Ascending aorta (tissue), 2 donors: ENCODE measurements around the gene SULT1B1. TPM values are rescaled to one million over a fixed set of nuclear protein-coding genes. Genes with fewer than 3 reads are reported as not detected.

Experiments used
- DNase-seq, 2 donors: peaks; one replicate each; pipeline ENCODE4 v3.0.0-alpha.2; 2019; ENCODE audit warnings: low spot score in 2 of 2
- H3K27ac ChIP-seq, 2 donors: fragments of 200-600 bp; sonication (generic); one replicate each; pipeline ENCODE4 v1.5.1; 2016 to 2017; ENCODE audit warnings: mild to moderate bottlenecking in 1 of 2
- H3K27me3 ChIP-seq: fragments of 200-600 bp; sonication (generic); one replicate; pipeline ENCODE4 v1.5.1; 2017
- H3K36me3 ChIP-seq, 2 donors: fragments of 200-600 bp; sonication (generic); one replicate each; pipeline ENCODE4 v1.5.1; 2016
- H3K4me1 ChIP-seq, 2 donors: fragments of 200-600 bp; sonication (generic); one replicate each; pipeline ENCODE4 v1.5.1; 2016 to 2017; ENCODE audit warnings: mild to moderate bottlenecking in 1 of 2
- H3K4me3 ChIP-seq, 2 donors: fragments of 200-600 bp; sonication (generic); one replicate each; pipeline ENCODE4 v1.5.1; 2016 to 2017; ENCODE audit warnings: mild to moderate bottlenecking in 1 of 2
- H3K9me3 ChIP-seq, 2 donors: fragments of 200-600 bp; sonication (generic); one replicate each; pipeline ENCODE4 v1.5.1; 2016
- intact Hi-C: fragments of 100-400 bp; cut with DNase I; formaldehyde crosslinking; loops from one replicate; pipeline ENCODE4 v1.15.1; 2023
- total RNA-seq: library from RNA; depleted of rRNA; stranded (reverse); fragments of >200 nt; gene quantifications from one replicate; pipeline ENCODE4 v1.1.0, GENCODE V29; 2016
- TF ChIP-seq, protein P1 (sequence below), 3 experiments: fragments of 200-600 bp in 2 of 3; fragments of 450-650 bp in 1 of 3; sonication (generic) in 2 of 3; IDR thresholded peaks; one replicate each; pipeline ENCODE4 v1.5.1; 2016 to 2019; ENCODE audit warnings: antibody characterized with exemption in 3 of 3, mild to moderate bottlenecking in 1 of 3, moderate library complexity in 1 of 3

The SULT1B1 gene
- total RNA-seq, 1 donor from 2014 or later, result 0.96 TPM

DNA sequence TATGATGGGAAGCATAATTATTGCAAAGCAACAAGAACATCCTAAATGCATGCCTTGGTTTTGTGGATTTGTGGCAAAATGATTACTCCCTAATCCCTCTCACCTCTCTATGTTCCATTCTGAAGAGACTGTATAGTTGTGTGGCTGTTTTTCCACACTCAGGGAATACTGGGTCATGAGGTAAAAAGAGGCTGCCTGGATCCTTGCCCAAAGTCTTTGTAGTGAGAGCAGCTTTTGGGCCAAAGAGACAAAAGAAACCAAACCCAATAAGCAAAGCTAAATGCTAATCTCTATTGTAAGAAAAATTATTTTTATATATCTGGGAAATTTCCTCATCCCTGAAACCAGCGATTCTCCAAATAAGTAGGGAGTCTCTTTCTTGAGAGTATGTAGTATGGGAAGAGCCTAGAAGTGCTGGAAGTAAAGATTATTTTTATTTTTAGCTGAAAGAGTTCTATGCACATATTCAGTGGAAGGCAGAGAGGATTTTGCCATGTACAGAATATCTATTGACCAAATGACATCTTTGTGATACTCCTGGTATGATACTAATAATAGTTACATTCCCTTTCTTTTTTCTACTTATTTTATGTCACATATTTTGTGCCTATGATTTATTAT, 24.9 kb upstream of the SULT1B1 start:
- intact Hi-C loops, result no loop called here
- Histone ChIP-seq H3K36me3 (no peaks in the 10 kb centered on the region), H3K27ac (no peak overlapping the region), H3K27me3 (no peaks in the 10 kb centered on the region), H3K9me3 (no peaks in the 10 kb centered on the region), H3K4me3 (no peak overlapping the region), H3K4me1 (no peaks in the 10 kb centered on the region)
- no peak for DNase-seq
- TF ChIP-seq, protein P1, sequence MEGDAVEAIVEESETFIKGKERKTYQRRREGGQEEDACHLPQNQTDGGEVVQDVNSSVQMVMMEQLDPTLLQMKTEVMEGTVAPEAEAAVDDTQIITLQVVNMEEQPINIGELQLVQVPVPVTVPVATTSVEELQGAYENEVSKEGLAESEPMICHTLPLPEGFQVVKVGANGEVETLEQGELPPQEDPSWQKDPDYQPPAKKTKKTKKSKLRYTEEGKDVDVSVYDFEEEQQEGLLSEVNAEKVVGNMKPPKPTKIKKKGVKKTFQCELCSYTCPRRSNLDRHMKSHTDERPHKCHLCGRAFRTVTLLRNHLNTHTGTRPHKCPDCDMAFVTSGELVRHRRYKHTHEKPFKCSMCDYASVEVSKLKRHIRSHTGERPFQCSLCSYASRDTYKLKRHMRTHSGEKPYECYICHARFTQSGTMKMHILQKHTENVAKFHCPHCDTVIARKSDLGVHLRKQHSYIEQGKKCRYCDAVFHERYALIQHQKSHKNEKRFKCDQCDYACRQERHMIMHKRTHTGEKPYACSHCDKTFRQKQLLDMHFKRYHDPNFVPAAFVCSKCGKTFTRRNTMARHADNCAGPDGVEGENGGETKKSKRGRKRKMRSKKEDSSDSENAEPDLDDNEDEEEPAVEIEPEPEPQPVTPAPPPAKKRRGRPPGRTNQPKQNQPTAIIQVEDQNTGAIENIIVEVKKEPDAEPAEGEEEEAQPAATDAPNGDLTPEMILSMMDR (IDR thresholded peaks at IDR 0.05), result no peak

DNA sequence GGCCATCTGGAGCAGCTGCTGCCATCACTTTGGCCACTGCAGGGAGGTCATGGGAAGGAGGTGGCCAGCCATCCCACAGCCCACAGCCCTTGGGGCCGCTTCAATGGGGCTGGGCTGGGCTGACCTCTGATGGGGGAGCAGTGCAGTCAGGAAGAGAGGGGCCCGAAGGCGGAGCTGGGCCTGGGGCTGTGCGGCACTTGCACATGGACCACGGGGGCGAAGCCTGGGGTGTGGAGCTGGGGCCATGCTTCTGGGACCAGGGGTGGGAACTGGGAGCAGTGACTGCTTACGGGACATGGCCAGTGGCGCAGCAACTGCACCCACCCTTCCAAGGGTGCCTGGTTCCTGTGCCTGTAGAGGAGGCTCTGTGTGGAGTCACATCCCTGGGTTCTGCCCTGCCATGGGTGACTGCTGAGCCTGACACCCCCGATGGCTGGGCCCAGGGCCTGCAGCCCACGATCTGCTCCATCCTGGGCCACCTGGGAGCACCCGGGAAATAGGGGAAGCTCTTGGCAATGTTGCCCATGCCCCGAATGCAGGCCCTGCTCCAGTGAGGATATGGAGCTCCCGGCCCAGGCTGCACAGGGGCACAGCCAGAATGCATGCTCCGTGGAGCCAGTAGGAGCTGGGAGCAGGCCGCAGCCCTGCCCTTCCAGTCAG, 22.4 kb upstream of the SULT1B1 start:
- DNase-seq, result no peak
- no peaks in the 10 kb centered on the region for H3K36me3 ChIP-seq
- intact Hi-C loops, result no loop called here
- H3K27ac ChIP-seq, result no peak overlapping the region
- H3K4me1 ChIP-seq, result no peaks in the 10 kb centered on the region
- H3K9me3 ChIP-seq, result no peaks in the 10 kb centered on the region
- H3K27me3 ChIP-seq, result no peaks in the 10 kb centered on the region
- no peak overlapping the region for H3K4me3 ChIP-seq
- TF ChIP-seq, protein P1 (IDR thresholded peaks at IDR 0.05), result no peak

DNA sequence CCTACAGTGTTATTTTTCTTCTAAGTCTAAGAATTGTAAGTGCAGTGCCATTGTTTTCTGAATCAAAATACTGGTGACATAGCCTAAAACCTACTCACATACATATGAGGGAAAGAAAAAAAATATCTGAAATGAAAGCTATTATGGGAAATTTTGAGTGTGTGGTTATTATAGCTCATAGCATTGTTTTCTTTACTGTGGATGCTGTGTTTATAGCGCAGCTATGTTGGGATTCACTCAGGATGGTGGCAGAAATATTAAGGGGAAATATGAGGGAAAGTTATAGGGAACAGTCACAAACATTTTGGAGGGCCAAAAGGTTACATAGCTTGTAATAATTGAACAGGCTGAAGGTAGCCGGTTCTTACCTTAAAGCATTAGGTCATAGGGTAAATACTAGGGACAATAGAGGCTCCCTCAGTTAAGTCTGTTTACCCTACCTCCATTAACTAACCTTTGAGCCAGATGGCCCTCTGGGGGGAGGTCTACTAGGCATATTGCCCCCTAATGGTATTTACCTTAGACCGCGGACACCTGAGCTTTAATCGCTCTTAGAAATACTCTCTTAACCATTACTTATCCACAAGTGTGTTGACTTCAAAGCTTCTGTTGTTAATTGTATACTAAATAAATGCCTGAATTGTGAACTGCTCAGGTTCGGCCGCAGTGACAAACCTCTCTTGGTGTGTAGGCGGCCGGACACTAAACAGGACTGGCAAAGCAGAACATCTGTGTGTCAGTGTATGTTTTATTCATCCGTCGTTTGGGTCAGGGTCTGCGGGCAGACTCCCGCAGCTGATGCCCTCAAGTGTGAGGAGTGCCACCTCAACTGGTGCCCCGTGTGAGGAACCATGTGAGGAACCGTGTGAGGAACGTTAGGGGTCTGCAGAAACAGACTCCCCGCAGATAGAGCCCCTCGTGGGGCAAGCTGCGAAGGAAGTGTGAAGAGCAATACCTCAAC, 21.3 kb upstream of the SULT1B1 start:
- Histone ChIP-seq H3K27me3 (no peaks in the 10 kb centered on the region), H3K4me1 (no peaks in the 10 kb centered on the region), H3K9me3 (no peaks in the 10 kb centered on the region), H3K36me3 (no peaks in the 10 kb centered on the region), H3K4me3 (no peak overlapping the region), H3K27ac (no peak overlapping the region)
- TF ChIP-seq, protein P1 (IDR thresholded peaks at IDR 0.05), result no peak
- intact Hi-C loops, result no loop called here
- no peak for DNase-seq

DNA sequence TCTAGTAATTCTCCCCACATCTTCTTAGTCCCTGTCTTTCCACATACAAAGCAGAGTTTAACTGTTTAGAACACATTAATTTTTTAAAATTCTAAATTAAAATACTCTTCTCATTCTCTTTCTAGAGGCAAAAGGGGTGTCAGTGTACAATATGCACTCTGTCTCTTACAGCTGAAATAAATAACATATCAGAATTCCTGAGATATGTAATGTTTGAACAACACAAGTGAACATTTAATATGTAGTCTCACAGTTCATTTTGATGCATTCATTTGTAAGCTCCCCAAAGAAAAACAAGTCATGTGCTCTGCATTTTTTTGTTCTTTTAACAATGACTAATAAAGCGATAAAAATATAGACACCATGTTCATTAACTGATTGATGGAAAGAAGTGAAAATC, 19.7 kb upstream of the SULT1B1 start:
- no peak overlapping the region for H3K4me3 ChIP-seq
- H3K36me3 ChIP-seq, result no peaks in the 10 kb centered on the region
- H3K9me3 ChIP-seq, result no peaks in the 10 kb centered on the region
- DNase-seq, result no peak
- TF ChIP-seq, protein P1 (IDR thresholded peaks at IDR 0.05), result no peak
- H3K27ac ChIP-seq, result no peak overlapping the region
- no peaks in the 10 kb centered on the region for H3K27me3 ChIP-seq
- intact Hi-C loops, result no loop called here
- no peaks in the 10 kb centered on the region for H3K4me1 ChIP-seq

DNA sequence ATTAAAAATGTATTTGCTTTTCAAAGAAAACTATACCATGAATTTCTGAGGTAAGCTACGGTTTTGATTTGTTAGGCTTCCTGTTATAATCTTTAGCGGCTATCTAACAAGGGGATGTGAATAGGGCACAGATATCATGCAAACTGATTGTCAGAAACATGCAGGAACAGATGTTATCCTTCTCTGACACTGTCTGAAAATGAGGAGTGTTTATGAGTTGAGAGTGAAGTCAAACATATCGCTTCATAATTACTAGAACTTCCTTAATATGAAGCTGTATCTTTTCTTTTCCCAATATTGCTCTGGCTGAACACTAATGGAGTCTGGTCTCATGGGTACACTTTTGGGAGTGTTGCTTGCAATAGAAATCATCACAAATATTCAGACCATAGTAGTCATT, 16.3 kb upstream of the SULT1B1 start:
- TF ChIP-seq, protein P1 (IDR thresholded peaks at IDR 0.05), result no peak
- no peaks in the 10 kb centered on the region for H3K36me3 ChIP-seq
- no peak overlapping the region for H3K4me3 ChIP-seq
- no peak overlapping the region for H3K27ac ChIP-seq
- no peaks in the 10 kb centered on the region for H3K9me3 ChIP-seq
- intact Hi-C loops, result no loop called here
- no peak for DNase-seq
- no peaks in the 10 kb centered on the region for H3K4me1 ChIP-seq
- no peaks in the 10 kb centered on the region for H3K27me3 ChIP-seq
